Measurements from ENCODE around the gene DNALI1. TPM values are rescaled to one million over a fixed set of nuclear protein-coding genes. Genes with fewer than 3 reads are reported as not detected.

DNALI1 gene
- total and polyA plus RNA-seq, 2 experiments from 2014 or later, result 5.4 to 25.6 TPM

- Mint-ChIP-seq H3K4me1 (no peaks in the 10 kb centered on the region), H3K27me3 (ENCODE audit: insufficient read depth, low read depth, poor library complexity) (peaks cover 10% of the 10 kb centered on the region), H3K4me3 (no peak overlapping the region), H3K36me3 (ENCODE audit: low read depth) (no peaks in the 10 kb centered on the region), H3K9me3 (no peaks in the 10 kb centered on the region; the same call in 2 of the 3 replicates), H3K27ac (no peak overlapping the region)
- H3K4me1 ChIP-seq (ENCODE audit: insufficient read depth), result no peaks in the 10 kb centered on the region
- no peak for ATAC-seq
- DNase-seq (ENCODE audit: low spot score), result no peak
- no peaks in the 10 kb centered on the region; the same call in 1 of the 2 replicates for H4K20me1 ChIP-seq (replicated peaks; ENCODE audit: insufficient read depth)
- no peaks in the 10 kb centered on the region for H3K36me3 ChIP-seq (ENCODE audit: insufficient read depth)
- TF ChIP-seq CTCF (conservative IDR thresholded peaks at IDR 0.05; ENCODE audit: low read depth in 2 of 2), result no peak
- no peak for TF ChIP-seq ZNF462 (CRISPR knock-in tag; IDR thresholded peaks at IDR 0.05)
- TF ChIP-seq EZH2 (IDR thresholded peaks at IDR 0.05; ENCODE audit: low read depth, unreplicated experiment), result no peak
- no peak for TF ChIP-seq REST (IDR thresholded peaks at IDR 0.05; ENCODE audit: unreplicated experiment)
- no peak for TF ChIP-seq POLR2AphosphoS5 (IDR thresholded peaks at IDR 0.05; ENCODE audit: low read depth)
- TF ChIP-seq ETS1 (IDR thresholded peaks at IDR 0.05), result no peak
- TF ChIP-seq EZH2phosphoT487 (IDR thresholded peaks at IDR 0.05; ENCODE audit: unreplicated experiment), result no peak
- no peak for TF ChIP-seq ZNF114 (CRISPR knock-in tag; IDR thresholded peaks at IDR 0.05)
- TF ChIP-seq ZNF331 (CRISPR knock-in tag; IDR thresholded peaks at IDR 0.05; ENCODE audit: low read depth), result no peak
- no peak for TF ChIP-seq STAT1 (IDR thresholded peaks at IDR 0.05; ENCODE audit: unreplicated experiment)
- no peak for TF ChIP-seq JUNB (IDR thresholded peaks at IDR 0.05; ENCODE audit: unreplicated experiment)
- TF ChIP-seq NANOG (IDR thresholded peaks at IDR 0.05; ENCODE audit: borderline replicate concordance), result no peak
- TF ChIP-seq CREB1 (CRISPR knock-in tag; IDR thresholded peaks at IDR 0.05; ENCODE audit: low read depth), result no peak
- H3K27me3 ChIP-seq (ENCODE audit: insufficient read depth), result peaks cover 12% of the 10 kb centered on the region; the same call in 1 of the 2 replicates
- H3F3A ChIP-seq (replicated peaks; ENCODE audit: low read depth), result no peaks in the 10 kb centered on the region
- H2AFZ ChIP-seq, result no peak overlapping the region
- H3K9me2 ChIP-seq (ENCODE audit: insufficient read depth), result no peaks in the 10 kb centered on the region
- H3K27ac ChIP-seq (ENCODE audit: low read depth), result no peak overlapping the region
- no peak overlapping the region for H3K4me3 ChIP-seq
- no peak overlapping the region for H3K4me2 ChIP-seq
- H3K79me2 ChIP-seq (replicated peaks; ENCODE audit: insufficient read depth), result no peaks in the 10 kb centered on the region
Measured at GRCh38 chr1:37614105-37614504, 57.4 kb downstream of the DNALI1 start.

Data from GM23338 (cell line).